Colonic mucosa (tissue), 4 donors: ENCODE data around the gene ZC3H6. TPM values are rescaled to one million over a fixed set of nuclear protein-coding genes. Genes with fewer than 3 reads are reported as not detected.

ENCODE experiments used
- DNase-seq: peaks from one replicate; pipeline ENCODE4 v3.0.0-alpha.2; 2020
- H3K27ac ChIP-seq: fragments of 200-600 bp; one replicate; pipeline ENCODE4 v1.8.0; 2021
- H3K27me3 ChIP-seq: fragments of 200-600 bp; one replicate; pipeline ENCODE4 v1.8.0; 2021
- H3K36me3 ChIP-seq: fragments of 200-600 bp; one replicate; pipeline ENCODE4 v1.8.0; 2021
- H3K4me1 ChIP-seq: fragments of 200-600 bp; one replicate; pipeline ENCODE4 v1.8.0; 2021; ENCODE audit warnings: mild to moderate bottlenecking
- H3K4me3 ChIP-seq: fragments of 200-600 bp; one replicate; pipeline ENCODE4 v1.8.0; 2021
- H3K9ac ChIP-seq, 2 donors: one replicate each; pipeline ENCODE4 v1.7.0; 2013; ENCODE audit warnings: control low read depth in 2 of 2, low read depth in 2 of 2, low read length in 2 of 2
- H3K9me3 ChIP-seq: fragments of 200-600 bp; one replicate; pipeline ENCODE4 v1.8.0; 2021
- intact Hi-C: fragments of 100-400 bp; cut with DNase I; formaldehyde crosslinking; loops from one replicate; pipeline ENCODE4 v1.14.1; 2022
- total RNA-seq, 2 donors: library from RNA; stranded (reverse); fragmentation: NEBNext Ultra II Directional in 1 of 2; extraction: Animal tissue kit (Norgen Biotek cat#: 25700) in 1 of 2; gene quantifications; one replicate each; pipeline ENCODE4 v1.2.1, GENCODE V29; 2021
- TF ChIP-seq, protein P1 (sequence below): fragments of 200-600 bp; IDR thresholded peaks from one replicate; pipeline ENCODE4 v1.8.0; 2022; ENCODE audit warnings: antibody characterized with exemption, mild to moderate bottlenecking
- donor health status: healthy.
- donor health status: DM: no; HTN: no; CAD: no.
- donor health status: DM: no; HTN: no; CAD: no.

ZC3H6 gene
- total RNA-seq, 2 donors from 2014 or later, result 3.6 to 13.1 TPM

DNA sequence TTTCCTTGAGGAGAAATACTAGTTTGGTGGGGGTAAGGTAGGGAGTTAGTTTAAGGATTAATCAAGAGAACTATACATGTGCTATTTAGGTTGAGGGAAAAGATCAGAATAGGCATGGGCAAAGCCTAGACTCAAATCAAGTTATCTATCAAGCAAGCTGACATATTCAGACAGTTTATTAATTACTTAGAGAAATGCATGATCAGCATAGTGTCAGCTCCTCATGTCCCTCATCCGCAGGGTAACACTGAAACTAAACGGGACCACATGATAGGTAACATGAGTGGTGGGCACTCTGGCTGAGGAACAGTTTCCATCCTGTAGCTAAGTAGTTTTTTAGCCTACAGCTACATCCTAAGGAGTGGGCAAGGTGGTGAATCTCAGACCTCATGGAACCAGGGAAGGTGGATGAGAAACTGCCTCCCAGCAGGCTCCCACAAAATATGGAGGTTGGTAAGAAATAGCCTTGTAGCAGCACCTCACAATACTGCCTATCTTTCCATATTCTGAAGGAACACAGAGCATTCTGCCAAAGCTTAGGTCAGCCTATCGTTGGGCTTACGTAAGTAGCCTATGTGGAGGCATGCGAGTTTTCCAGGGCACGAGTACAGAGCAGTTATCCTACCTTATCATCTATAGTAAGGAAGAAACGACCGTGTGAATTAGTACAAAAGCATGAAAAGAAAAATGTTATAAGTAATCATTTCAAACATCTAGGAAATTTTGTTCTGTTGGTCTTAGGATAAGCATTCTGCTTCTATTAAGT, 18.4 kb downstream of the ZC3H6 start:
- H3K27me3 ChIP-seq, result no peaks in the 10 kb centered on the region
- H3K9ac ChIP-seq, result no peak overlapping the region
- intact Hi-C loops, result no loop called here
- no peak for DNase-seq
- TF ChIP-seq, protein P1, sequence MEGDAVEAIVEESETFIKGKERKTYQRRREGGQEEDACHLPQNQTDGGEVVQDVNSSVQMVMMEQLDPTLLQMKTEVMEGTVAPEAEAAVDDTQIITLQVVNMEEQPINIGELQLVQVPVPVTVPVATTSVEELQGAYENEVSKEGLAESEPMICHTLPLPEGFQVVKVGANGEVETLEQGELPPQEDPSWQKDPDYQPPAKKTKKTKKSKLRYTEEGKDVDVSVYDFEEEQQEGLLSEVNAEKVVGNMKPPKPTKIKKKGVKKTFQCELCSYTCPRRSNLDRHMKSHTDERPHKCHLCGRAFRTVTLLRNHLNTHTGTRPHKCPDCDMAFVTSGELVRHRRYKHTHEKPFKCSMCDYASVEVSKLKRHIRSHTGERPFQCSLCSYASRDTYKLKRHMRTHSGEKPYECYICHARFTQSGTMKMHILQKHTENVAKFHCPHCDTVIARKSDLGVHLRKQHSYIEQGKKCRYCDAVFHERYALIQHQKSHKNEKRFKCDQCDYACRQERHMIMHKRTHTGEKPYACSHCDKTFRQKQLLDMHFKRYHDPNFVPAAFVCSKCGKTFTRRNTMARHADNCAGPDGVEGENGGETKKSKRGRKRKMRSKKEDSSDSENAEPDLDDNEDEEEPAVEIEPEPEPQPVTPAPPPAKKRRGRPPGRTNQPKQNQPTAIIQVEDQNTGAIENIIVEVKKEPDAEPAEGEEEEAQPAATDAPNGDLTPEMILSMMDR, result no peak
- no peaks in the 10 kb centered on the region for H3K9me3 ChIP-seq
- H3K27ac ChIP-seq, result no peak overlapping the region
- no peaks in the 10 kb centered on the region for H3K4me1 ChIP-seq
- H3K36me3 ChIP-seq, result no peaks in the 10 kb centered on the region
- H3K4me3 ChIP-seq, result no peak overlapping the region

DNA sequence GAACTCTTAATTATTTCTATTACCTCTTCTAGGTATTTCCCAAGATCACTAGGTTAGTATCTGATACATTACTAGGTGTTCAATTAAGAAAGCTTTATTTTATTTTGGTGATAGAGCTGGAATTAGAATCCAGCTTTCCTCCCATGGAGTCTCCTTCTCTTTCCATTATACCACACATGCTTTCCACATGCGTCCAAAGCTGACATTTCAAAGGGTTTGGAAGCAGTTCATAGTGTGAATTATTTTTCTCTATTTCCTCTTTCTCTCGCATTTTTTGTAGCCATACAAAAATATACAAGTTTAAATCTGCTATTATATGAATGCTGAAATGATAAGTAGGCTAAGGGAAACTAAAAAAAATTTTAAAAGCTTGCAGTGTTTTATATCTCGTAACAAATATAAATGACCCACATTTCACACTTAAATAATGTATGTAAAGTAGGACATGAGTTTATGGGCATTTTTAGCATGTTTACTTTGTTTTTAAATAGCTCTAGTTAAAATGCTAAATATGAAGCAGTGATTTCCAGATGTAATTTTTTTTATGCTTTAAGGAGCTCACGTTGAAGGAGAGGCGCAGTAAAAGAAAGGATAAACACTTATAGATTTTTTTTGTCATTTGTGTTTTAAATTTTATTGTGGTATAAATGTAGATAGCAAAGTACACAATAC, 20.1 kb downstream of the ZC3H6 start:
- Histone ChIP-seq H3K27ac (no peak overlapping the region), H3K27me3 (no peaks in the 10 kb centered on the region), H3K4me3 (no peak overlapping the region), H3K36me3 (no peaks in the 10 kb centered on the region), H3K4me1 (no peaks in the 10 kb centered on the region), H3K9me3 (no peaks in the 10 kb centered on the region), H3K9ac (no peak overlapping the region)
- DNase-seq, result no peak
- intact Hi-C loops, result no loop called here
- TF ChIP-seq, protein P1, result no peak

DNA sequence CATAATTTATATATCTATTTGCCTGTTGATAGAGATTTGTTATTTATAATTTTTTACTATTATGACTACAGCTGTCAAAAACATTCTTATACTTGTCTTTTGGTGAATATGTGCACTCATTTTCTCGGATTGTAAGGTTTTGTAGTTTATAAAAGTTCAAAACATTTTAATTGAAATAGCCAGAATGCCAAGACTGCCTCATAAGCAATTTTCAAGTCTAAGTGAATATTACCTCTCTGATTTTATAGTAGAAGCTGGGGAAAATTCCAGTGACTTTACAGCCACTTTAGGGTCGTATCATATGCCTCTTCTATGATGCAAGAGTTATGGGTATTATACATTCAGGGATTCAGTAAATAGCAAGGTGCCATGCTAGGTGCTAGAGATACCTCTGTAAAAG, 21.0 kb downstream of the ZC3H6 start:
- H3K36me3 ChIP-seq, result no peaks in the 10 kb centered on the region
- no peak for DNase-seq
- H3K9ac ChIP-seq, result no peak overlapping the region
- intact Hi-C loops, result no loop called here
- H3K27ac ChIP-seq, result no peak overlapping the region
- H3K27me3 ChIP-seq, result no peaks in the 10 kb centered on the region
- H3K9me3 ChIP-seq, result no peaks in the 10 kb centered on the region
- TF ChIP-seq, protein P1, result no peak
- no peak overlapping the region for H3K4me3 ChIP-seq
- no peaks in the 10 kb centered on the region for H3K4me1 ChIP-seq

DNA sequence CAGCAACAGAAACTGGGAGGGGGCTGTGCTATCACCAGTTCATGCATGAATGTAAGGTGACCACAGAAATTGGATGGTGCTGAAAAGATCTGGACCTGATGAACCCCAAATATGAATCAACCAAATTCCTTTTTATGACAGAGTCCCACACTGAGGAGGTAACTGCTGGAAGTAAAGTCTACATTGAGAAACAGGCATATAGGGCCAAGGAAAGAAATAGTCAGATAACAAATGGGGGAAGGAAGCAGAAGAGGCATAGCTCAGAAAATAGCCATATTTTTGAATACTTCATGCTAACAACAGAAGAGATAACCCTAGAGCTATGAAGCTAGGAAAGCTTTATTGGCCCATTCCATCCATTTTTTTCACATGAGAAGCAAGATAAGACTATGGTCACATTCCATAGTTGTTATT, 25.8 kb downstream of the ZC3H6 start:
- Histone ChIP-seq H3K36me3 (no peaks in the 10 kb centered on the region), H3K9me3 (no peaks in the 10 kb centered on the region), H3K27ac (no peak overlapping the region), H3K9ac (no peak overlapping the region), H3K4me3 (no peak overlapping the region), H3K4me1 (no peaks in the 10 kb centered on the region), H3K27me3 (no peaks in the 10 kb centered on the region)
- intact Hi-C loops, result no loop called here
- no peak for DNase-seq
- TF ChIP-seq, protein P1, result no peak

DNA sequence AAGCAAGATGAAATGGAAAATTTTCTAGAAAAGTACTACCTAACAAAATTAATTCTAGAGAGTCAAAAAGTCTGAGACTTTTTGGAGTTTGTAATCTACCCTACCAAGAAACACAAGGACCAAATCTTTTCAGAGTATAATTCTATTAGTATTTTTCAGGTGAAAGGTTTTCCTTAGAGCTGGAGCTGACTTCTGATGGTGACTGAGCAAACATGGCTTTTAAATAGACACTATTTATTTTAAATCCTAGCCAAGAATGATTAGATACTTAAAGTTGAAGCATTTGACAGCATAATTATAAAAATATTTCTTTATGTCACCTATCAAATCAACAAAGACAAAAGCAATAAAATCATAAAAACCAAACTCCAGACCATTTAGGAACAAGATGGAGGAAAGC, 26.6 kb downstream of the ZC3H6 start:
- Histone ChIP-seq H3K27ac (no peak overlapping the region), H3K9me3 (no peaks in the 10 kb centered on the region), H3K4me3 (no peak overlapping the region), H3K27me3 (no peaks in the 10 kb centered on the region), H3K9ac (no peak overlapping the region), H3K36me3 (no peaks in the 10 kb centered on the region), H3K4me1 (no peaks in the 10 kb centered on the region)
- TF ChIP-seq, protein P1, result no peak
- DNase-seq, result no peak
- intact Hi-C loops, result no loop called here
